D341Med (cell line): ENCODE measurements around the gene SLC6A18.

ENCODE experiments used
- DNase-seq: peaks from one replicate; pipeline ENCODE4 v3.0.0; 2012; ENCODE audit warnings: low spot score

SLC6A18 gene

DNA sequence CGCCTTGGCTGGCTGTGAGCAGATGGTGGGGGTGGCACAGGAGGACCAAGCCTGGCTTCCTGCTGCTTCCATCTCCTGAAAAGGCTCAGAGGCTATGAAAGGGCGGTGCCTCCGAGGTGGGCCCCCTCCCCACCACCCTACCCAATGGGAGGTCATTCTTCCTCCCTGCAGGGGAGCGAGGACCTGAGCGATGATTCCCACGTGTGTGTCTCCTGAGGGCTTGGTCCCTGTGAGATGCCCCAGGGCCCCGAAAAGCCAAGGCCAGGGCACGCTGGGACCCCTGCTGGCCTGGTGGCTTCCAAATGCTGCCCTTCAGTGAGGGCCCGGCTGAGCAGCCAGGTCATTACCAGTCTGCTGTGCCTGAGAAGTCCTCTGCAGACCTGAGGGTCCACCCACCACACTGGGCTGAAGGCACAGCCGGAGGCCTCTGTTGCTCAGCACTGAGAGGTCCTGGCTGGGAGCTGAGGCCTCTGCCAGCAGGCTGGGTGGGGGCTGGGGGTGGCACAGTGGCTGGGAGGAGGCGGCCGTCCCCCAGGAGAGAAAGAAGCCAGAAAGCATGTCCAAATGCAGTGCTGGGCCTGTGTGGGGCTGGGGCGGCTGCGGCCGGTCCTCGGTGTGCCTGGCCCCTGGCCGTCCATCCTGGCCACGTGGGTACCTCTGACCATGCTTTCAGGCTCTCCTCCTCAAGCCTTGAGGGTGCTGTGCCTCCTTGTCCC lies 37.8 kb upstream of the SLC6A18 start:
- DNase-seq: no peak

- DNase-seq: no peak
Measured at GRCh38 chr5:1187950-1188334, 37.2 kb upstream of the SLC6A18 start.

- DNase-seq: no peak
Measured at GRCh38 chr5:1188464-1188863, 36.7 kb upstream of the SLC6A18 start.

DNA sequence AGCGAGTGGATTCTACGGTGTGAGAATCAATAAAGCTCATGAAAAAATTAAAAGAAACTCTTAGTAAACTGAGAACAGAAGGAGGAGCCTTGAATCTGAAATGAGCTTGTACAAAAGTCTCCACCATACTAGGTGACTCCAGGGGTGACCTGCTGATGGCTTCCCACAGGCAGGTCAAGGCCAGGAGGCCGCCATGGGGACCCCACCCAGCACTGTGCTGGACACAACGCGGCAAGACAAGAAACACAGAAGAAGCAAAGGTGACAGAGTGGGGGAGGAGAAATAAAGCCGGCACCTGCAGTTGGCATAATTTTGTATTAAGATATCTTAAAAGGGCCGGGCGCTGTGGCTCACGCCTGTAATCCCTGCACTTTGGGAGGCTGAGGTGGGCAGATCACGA lies 35.9 kb upstream of the SLC6A18 start:
- no peak for DNase-seq

- DNase-seq: no peak
Measured at GRCh38 chr5:1190278-1190677, 34.9 kb upstream of the SLC6A18 start.

GRCh38 chr5:1190837-1191239 lies 34.3 kb upstream of the SLC6A18 start:
- DNase-seq: no peak

DNA sequence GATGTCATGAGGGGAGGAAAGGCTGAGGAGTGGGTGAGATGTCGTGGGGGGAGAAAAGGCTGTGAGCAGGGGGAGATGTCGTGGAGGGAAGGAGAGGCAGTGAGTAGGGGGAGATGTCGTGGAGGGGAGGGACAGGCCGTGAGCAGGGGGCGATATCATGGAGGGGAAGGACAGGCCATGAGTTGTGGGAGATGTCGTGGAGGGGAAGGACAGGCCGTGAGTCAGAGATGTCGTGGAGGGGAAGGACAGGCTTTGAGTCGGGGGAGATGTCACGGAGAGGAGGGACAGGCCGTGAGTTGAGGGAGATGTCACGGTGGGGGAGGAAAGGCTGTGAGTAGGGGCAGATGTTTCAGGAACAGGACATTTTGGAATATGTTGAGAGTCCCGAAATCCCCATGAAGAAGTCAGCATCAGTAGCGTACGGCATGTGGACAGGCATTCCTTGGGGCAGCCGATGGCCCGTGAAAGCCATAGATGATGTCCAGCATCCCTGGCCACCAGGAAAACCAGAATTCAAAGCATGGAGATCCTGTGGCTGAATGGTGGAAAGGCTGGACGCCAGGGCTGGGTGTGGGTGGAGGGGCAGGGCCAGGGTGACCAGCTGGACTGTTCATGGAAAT lies 32.1 kb upstream of the SLC6A18 start:
- DNase-seq: no peak

GRCh38 chr5:1193591-1193985 lies 31.6 kb upstream of the SLC6A18 start:
- DNase-seq: no peak

GRCh38 chr5:1194378-1194777 lies 30.8 kb upstream of the SLC6A18 start:
- DNase-seq: no peak

- no peak for DNase-seq
Measured at GRCh38 chr5:1195439-1195838, 29.7 kb upstream of the SLC6A18 start.

- DNase-seq: no peak
Measured at GRCh38 chr5:1195916-1196315, 29.3 kb upstream of the SLC6A18 start.

- no peak for DNase-seq
Measured at GRCh38 chr5:1196562-1196961, 28.6 kb upstream of the SLC6A18 start.

GRCh38 chr5:1197876-1198666 lies 27.1 kb upstream of the SLC6A18 start:
- no peak for DNase-seq

GRCh38 chr5:1199340-1199648 lies 25.9 kb upstream of the SLC6A18 start:
- no peak for DNase-seq

- no peak for DNase-seq
Measured at GRCh38 chr5:1199649-1200494, 25.3 kb upstream of the SLC6A18 start.

DNA sequence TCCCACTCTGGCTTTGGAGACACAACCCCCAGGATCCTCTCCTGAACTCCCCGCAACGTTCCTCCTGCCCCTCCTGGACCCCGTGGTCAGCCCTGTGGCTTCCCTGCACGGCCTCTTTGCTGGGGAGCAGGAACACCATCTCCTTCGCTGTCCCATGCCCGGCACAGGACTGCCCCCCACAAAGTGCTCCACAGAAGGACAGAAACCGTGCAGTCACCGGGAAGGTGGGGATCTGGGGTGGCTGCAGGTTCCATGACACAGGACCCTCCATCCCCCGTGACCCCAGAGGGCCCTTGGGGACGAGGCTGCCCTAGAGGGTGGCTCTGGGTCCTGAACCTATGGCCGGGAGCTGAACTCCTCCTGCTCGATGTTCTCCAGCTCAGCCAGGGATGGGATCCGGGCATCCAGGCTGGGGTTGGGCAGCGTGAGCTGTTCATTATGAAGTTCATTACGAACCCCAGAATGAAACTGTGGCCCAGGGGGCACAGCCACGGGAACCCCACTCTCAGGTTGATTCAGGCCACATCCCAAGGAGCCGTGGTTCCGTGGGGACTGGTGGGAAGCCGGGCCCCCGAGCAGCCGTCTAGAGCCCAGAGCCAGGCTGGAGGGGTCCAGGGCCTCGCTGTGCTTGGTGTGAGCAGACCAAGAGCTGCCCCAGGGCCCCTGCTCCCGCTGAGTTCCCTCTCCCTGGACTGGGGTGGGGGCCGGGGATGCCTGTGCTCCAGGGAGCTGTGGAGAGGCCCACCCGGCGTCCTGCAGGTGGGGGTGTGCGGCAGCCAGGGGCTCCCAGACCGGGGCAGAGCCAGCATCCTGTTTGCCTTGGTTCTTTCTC lies 24.5 kb upstream of the SLC6A18 start:
- no peak for DNase-seq

DNA sequence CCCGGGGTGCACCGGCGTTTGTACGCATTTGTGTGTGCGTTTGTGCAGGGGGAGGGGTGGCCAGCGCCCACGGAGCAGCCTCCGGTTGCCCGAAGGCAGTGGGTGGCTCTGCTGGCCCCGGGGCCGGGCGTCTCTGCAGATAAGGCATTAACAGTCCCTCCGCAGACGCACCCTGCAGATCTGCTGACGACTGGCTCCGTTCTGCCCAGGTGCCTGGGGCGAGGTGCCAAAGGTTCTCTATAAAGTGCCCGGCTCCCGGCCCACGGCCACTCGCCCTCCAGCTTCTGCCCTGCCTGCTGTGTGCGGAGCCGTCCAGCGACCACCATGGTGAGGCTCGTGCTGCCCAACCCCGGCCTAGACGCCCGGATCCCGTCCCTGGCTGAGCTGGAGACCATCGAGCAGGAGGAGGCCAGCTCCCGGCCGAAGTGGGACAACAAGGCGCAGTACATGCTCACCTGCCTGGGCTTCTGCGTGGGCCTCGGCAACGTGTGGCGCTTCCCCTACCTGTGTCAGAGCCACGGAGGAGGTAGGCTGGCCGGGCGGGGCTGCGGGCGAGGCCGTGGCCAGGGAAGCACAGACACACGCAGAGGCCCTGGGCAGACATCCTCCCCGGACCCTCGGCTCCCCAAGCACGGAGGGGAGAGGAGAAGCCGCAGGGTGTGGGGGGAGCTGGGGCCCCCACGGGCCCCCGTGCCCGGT lies 23.7 kb upstream of the SLC6A18 start, which contains the start of gene SLC6A19:
TSS of gene SLC6A19 (plus strand) at position 269 of the 699 bp plus-strand sequence. CDS start at position 325, 56 bp downstream.
- no peak for DNase-seq

DNA sequence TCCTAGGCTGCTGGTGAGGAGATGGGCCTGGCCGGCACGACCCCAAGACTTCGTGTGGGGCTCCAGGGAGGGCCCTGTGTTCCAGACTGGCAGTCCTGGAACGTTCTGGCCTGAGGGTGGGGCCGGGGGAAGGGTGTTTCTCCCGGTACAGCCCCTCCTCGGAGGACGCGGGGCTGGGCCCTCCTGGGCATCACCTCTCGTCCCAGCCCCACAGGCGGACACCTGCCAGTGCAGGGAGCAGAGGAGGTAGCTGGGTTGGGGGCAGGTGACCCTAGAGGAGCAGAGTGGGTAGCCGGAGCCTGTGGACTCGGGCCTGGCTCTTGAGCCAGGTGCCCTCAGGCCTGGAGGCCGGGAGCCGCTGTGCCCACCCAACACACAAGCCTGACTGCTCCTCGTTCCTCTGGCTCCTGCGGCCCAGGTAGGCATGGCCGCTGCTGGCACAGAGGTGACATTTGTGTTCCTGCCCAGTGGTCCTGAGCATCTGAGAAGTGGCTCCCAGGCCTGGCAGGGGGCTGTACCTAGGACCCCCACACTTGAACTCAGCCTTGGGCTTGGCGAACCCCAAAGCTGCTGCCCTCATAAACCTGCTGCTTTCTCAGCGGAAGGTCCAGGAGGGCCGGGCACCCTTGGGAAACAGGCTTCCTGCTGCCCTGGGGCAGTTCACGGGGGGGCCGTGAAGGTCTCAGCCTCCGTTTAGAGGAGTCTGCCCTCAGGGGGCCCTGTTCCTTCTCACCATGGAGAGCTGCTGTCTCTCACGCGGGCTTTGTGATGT lies 23.0 kb upstream of the SLC6A18 start:
- no peak for DNase-seq

DNA sequence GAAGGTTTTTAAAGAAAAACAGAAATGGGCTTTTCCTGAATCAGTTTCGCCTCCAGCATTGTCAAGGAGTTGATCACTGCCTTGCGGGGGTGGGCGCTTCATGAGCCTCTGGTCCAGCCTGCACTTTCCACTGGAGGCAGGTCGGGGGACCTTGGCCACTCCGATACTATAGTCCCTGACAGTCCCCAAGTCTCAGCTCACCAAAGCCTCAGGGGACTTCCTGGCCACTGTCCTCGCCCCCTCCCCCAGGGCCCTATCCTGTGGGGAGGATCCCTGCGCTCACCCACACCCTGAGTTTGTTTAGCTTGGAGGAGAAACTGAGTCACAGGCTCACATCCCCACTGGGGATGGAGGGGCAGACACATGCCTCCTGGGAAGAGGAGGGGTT lies 22.4 kb upstream of the SLC6A18 start:
- DNase-seq: no peak
